Stimulated activated CD4-positive, alpha-beta T cell treated with anti-CD3 and anti-CD28 coated beads, Interleukin-15, amount 100 ng/mL, for 1 hour (primary cell): ENCODE results near the gene NRAP.
A peak's percentile ranks its signal among the peaks of the same experiment; 100 is the strongest.

Experiments used
- DNase-seq, 2 donors: peaks; one replicate each; pipeline ENCODE4 v3.0.0-alpha.2; 2020; ENCODE audit warnings: low read depth in 1 of 2, low spot score in 1 of 2

Gene NRAP

GRCh38 chr10:113563306-113564088 lies 100.3 kb downstream of the NRAP start:
- DNase-seq, result peak; percentile 27 to 47

- no peak for DNase-seq
These were observed 101.1 kb downstream of the NRAP start for GRCh38 chr10:113562704-113563103.

- no peak for DNase-seq
These were observed 101.8 kb downstream of the NRAP start for GRCh38 chr10:113562069-113562468.

GRCh38 chr10:113561214-113561613 lies 102.6 kb downstream of the NRAP start:
- no peak for DNase-seq

- DNase-seq, result no peak
These were observed 103.8 kb downstream of the NRAP start for GRCh38 chr10:113560071-113560470.

- DNase-seq, result no peak
These were observed 105.9 kb downstream of the NRAP start for GRCh38 chr10:113557903-113558321.

GRCh38 chr10:113557424-113557862 lies 106.4 kb downstream of the NRAP start:
- no peak for DNase-seq

GRCh38 chr10:113555751-113556150 lies 108.1 kb downstream of the NRAP start:
- DNase-seq, result no peak

- no peak for DNase-seq
These were observed 108.6 kb downstream of the NRAP start for GRCh38 chr10:113555245-113555644.

- DNase-seq, result no peak
These were observed 109.6 kb downstream of the NRAP start for GRCh38 chr10:113554214-113554613.

- DNase-seq, result no peak
These were observed 110.7 kb downstream of the NRAP start for GRCh38 chr10:113553149-113553548.

GRCh38 chr10:113552701-113553100 lies 111.1 kb downstream of the NRAP start, which contains the start of gene HABP2:
TSS of gene HABP2 (plus strand) at chr10:113553053. CDS start at chr10:113553122, 69 bp downstream.
- no peak for DNase-seq

- no peak for DNase-seq
These were observed 111.8 kb downstream of the NRAP start for GRCh38 chr10:113552014-113552413.

GRCh38 chr10:113550365-113550764 lies 113.5 kb downstream of the NRAP start:
- no peak for DNase-seq

- no peak for DNase-seq
These were observed 114.0 kb downstream of the NRAP start for GRCh38 chr10:113549856-113550255.

- no peak for DNase-seq
These were observed 116.4 kb downstream of the NRAP start for GRCh38 chr10:113547426-113547825.

GRCh38 chr10:113544392-113544791 lies 119.4 kb downstream of the NRAP start:
- no peak for DNase-seq

GRCh38 chr10:113543107-113543955 lies 120.5 kb downstream of the NRAP start:
- no peak for DNase-seq

- no peak for DNase-seq
These were observed 122.3 kb downstream of the NRAP start for GRCh38 chr10:113541549-113541927.

- DNase-seq, result no peak
These were observed 122.8 kb downstream of the NRAP start for GRCh38 chr10:113540845-113541548.

GRCh38 chr10:113539789-113540188 lies 124.1 kb downstream of the NRAP start:
- no peak for DNase-seq
